Transverse colon (tissue), 4 donors: Measurements from ENCODE around the gene NUP98.
"Not testable (repeated sequence)": the region's sequence is repeated elsewhere in the genome, so short reads cannot be mapped to it uniquely, and the experiment has no call there.

Source experiments
- EP300 ChIP-seq: sonication (generic); formaldehyde crosslinking; IDR thresholded peaks from one replicate; pipeline ENCODE4 v1.6.1; 2017; ENCODE audit warnings: antibody characterized with exemption, low read depth
- POLR2A ChIP-seq: fragments of 450-650 bp; IDR thresholded peaks from one replicate; pipeline ENCODE4 v1.6.1; 2016; ENCODE audit warnings: antibody characterized with exemption, mild to moderate bottlenecking, moderate library complexity
- POLR2AphosphoS5 ChIP-seq, 3 donors: sonication (generic); formaldehyde crosslinking; IDR thresholded peaks; one replicate each; pipeline ENCODE4 v1.6.1; 2016; ENCODE audit warnings: antibody characterized with exemption in 3 of 3
- TF ChIP-seq, protein P1 (sequence below), 5 experiments: fragments of 200-600 bp in 3 of 5; fragments of 450-650 bp in 2 of 5; sonication (generic) in 3 of 5; IDR thresholded peaks; 1 replicate in 2 of 5; 2 replicates in 3 of 5; pipeline ENCODE4 v1.5.1; 2016 to 2017; ENCODE audit warnings: antibody characterized with exemption in 5 of 5, inconsistent platforms in 3 of 5, mild to moderate bottlenecking in 2 of 5, moderate library complexity in 1 of 5

DNA sequence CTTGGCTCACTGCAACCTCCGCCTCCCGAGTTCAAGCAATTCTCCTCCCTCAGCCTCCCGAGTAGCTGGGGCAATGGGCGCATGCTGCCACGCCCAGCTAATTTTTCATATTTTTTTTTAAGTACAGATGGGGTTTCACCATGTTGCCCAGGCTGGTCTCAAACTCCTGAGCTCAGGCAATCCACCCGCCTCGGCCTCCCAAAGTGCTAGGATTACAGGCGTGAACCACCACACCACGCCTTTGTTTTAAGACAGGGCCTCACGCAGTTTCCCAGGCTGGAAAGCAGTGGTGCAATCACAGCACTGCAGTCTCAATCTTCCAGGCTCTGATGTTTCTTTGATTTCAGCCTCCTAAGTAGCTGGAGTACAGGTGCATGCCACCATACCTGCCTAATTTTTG, 3.0 kb downstream of the NUP98 start:
- TF ChIP-seq POLR2A; EP300; POLR2AphosphoS5 (IDR thresholded peaks at IDR 0.05): not testable (repeated sequence)
- TF ChIP-seq, protein P1, sequence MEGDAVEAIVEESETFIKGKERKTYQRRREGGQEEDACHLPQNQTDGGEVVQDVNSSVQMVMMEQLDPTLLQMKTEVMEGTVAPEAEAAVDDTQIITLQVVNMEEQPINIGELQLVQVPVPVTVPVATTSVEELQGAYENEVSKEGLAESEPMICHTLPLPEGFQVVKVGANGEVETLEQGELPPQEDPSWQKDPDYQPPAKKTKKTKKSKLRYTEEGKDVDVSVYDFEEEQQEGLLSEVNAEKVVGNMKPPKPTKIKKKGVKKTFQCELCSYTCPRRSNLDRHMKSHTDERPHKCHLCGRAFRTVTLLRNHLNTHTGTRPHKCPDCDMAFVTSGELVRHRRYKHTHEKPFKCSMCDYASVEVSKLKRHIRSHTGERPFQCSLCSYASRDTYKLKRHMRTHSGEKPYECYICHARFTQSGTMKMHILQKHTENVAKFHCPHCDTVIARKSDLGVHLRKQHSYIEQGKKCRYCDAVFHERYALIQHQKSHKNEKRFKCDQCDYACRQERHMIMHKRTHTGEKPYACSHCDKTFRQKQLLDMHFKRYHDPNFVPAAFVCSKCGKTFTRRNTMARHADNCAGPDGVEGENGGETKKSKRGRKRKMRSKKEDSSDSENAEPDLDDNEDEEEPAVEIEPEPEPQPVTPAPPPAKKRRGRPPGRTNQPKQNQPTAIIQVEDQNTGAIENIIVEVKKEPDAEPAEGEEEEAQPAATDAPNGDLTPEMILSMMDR (IDR thresholded peaks at IDR 0.05): not testable (repeated sequence)
